Tibial nerve (tissue), 4 donors: Measurements from ENCODE around the gene MARS2. TPM values are rescaled to one million over a fixed set of nuclear protein-coding genes. Genes with fewer than 3 reads are reported as not detected.
"Not testable (repeated sequence)": the region's sequence is repeated elsewhere in the genome, so short reads cannot be mapped to it uniquely, and the experiment has no call there.

Experiments
- DNase-seq, 2 donors: peaks; one replicate each; pipeline ENCODE4 v3.0.0-alpha.2; 2019; ENCODE audit warnings: low spot score in 2 of 2
- H3K27ac ChIP-seq, 4 donors: fragments of 200-600 bp; sonication (generic) in 3 of 4; one replicate each; pipeline ENCODE4 v1.5.1; 2017 to 2019; ENCODE audit warnings: mild to moderate bottlenecking in 1 of 4
- H3K27me3 ChIP-seq, 2 donors: fragments of 200-600 bp; sonication (generic) in 1 of 2; one replicate each; pipeline versions ENCODE4 v1.5.1 to v1.6.0; 2017 to 2019
- H3K36me3 ChIP-seq, 3 donors: fragments of 200-600 bp; sonication (generic); one replicate each; pipeline ENCODE4 v1.5.1; 2018 to 2019
- H3K4me1 ChIP-seq, 4 donors: fragments of 200-600 bp; sonication (generic) in 3 of 4; one replicate each; pipeline ENCODE4 v1.5.1; 2017 to 2019
- H3K4me3 ChIP-seq, 4 donors: fragments of 200-600 bp; sonication (generic) in 3 of 4; one replicate each; pipeline ENCODE4 v1.5.1; 2017 to 2019; ENCODE audit warnings: mild to moderate bottlenecking in 1 of 4, moderate library complexity in 1 of 4
- H3K9me3 ChIP-seq, 4 donors: fragments of 200-600 bp; sonication (generic) in 3 of 4; one replicate each; pipeline ENCODE4 v1.5.1; 2017 to 2019
- EP300 ChIP-seq, 2 donors: sonication (generic); formaldehyde crosslinking; IDR thresholded peaks; one replicate each; pipeline ENCODE4 v1.6.1; 2017; ENCODE audit warnings: antibody characterized with exemption in 2 of 2, mild to moderate bottlenecking in 1 of 2
- POLR2A ChIP-seq, 2 donors: fragments of 450-650 bp; IDR thresholded peaks; one replicate each; pipeline ENCODE4 v1.6.1; 2017; ENCODE audit warnings: antibody characterized with exemption in 2 of 2, mild to moderate bottlenecking in 2 of 2, moderate library complexity in 2 of 2
- WGBS, 2 donors: methylation state at CpG; one replicate each; pipeline ENCODE4 v1.1.5; 2018; 5-methylcytosine and 5-hydroxymethylcytosine counted together
- total RNA-seq, 4 donors: library from RNA; depleted of rRNA; stranded (reverse); fragments of >200 nt; gene quantifications; one replicate each; pipeline ENCODE4 v1.1.0, GENCODE V29; 2016
- TF ChIP-seq, protein P1 (sequence below), 5 experiments: fragments of 200-600 bp in 3 of 5; fragments of 450-650 bp in 2 of 5; sonication (generic) in 3 of 5; IDR thresholded peaks; one replicate each; pipeline ENCODE4 v1.5.1; 2016 to 2019; ENCODE audit warnings: antibody characterized with exemption in 5 of 5, mild to moderate bottlenecking in 3 of 5, moderate library complexity in 2 of 5

Gene MARS2
- total RNA-seq, 4 donors from 2014 or later: 5.7 to 8.0 (median 6.9) TPM

DNA sequence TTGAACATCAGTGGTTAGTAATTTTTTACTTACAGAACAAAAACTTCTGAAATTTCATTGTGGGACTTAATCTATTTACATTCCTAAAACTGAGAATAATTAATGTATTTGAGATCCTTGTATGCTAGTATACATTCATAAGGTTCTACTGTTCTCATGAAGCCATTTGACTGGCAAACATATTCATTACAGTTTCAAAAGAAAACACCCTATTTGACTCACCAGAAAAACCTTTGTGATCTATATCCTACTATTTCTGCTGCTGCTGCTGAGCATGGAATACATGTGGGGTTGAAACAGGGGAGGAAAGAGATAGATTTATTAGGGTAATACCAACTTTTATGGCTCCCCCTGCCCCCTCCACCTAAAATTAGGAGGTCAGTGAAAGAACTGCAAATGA is 21.8 kb downstream of the MARS2 start:
- Histone ChIP-seq H3K4me3 (no peak overlapping the region), H3K36me3 (no peaks in the 10 kb centered on the region), H3K9me3 (no peaks in the 10 kb centered on the region), H3K4me1 (no peaks in the 10 kb centered on the region), H3K27me3 (no peaks in the 10 kb centered on the region), H3K27ac (no peak overlapping the region)
- no peak for DNase-seq
- TF ChIP-seq, protein P1, sequence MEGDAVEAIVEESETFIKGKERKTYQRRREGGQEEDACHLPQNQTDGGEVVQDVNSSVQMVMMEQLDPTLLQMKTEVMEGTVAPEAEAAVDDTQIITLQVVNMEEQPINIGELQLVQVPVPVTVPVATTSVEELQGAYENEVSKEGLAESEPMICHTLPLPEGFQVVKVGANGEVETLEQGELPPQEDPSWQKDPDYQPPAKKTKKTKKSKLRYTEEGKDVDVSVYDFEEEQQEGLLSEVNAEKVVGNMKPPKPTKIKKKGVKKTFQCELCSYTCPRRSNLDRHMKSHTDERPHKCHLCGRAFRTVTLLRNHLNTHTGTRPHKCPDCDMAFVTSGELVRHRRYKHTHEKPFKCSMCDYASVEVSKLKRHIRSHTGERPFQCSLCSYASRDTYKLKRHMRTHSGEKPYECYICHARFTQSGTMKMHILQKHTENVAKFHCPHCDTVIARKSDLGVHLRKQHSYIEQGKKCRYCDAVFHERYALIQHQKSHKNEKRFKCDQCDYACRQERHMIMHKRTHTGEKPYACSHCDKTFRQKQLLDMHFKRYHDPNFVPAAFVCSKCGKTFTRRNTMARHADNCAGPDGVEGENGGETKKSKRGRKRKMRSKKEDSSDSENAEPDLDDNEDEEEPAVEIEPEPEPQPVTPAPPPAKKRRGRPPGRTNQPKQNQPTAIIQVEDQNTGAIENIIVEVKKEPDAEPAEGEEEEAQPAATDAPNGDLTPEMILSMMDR (IDR thresholded peaks at IDR 0.05): no peak
- no peak for TF ChIP-seq EP300 (IDR thresholded peaks at IDR 0.05)
- no peak for TF ChIP-seq POLR2A (IDR thresholded peaks at IDR 0.05)

DNA sequence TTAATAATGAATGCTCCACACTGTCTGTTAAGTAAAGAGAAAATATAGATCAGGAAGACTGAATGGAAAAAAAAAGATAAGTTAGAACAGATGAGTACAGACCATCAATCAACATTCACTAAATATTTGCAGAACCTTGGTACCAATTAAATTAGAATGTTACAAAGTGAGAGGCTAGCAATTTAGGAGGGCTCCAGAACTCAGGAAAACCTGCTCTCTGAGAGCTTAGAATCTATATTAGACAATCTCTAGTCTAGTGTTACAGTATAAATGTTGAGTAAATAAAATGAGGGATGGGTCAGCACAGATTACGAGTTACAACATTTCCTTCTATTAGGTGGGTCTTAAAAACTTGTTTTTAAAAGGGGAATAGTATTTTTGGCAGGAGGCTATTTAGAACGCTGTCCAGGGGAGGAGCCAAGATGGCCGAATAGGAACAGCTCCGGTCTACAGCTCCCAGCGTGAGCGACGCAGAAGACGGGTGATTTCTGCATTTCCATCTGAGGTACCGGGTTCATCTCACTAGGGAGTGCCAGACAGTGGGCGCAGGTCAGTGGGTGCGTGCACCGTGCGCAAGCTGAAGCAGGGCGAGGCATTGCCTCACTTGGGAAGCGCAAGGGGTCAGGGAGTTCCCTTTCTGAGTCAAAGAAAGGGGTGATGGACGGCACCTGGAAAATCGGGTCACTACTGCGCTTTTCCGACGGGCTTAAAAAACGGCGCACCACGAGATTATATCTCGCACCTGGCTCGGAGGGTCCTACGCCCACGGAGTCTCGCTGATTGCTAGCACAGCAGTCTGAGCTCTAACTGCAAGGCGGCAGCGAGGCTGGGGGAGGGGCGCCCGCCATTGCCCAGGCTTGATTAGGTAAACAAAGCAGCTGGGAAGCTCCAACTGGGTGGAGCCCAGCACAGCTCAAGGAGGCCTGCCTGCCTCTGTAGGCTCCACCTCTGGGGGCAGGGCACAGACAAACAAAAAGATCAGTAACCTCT is 23.7 kb downstream of the MARS2 start:
- not testable (repeated sequence) for H3K27ac ChIP-seq, H3K36me3 ChIP-seq, H3K4me3 ChIP-seq, H3K27me3 ChIP-seq, H3K9me3 ChIP-seq, DNase-seq, H3K4me1 ChIP-seq
- WGBS, 2 donors: 91% methylated on average over 30 to 31 of the region's 32 CpGs

DNA sequence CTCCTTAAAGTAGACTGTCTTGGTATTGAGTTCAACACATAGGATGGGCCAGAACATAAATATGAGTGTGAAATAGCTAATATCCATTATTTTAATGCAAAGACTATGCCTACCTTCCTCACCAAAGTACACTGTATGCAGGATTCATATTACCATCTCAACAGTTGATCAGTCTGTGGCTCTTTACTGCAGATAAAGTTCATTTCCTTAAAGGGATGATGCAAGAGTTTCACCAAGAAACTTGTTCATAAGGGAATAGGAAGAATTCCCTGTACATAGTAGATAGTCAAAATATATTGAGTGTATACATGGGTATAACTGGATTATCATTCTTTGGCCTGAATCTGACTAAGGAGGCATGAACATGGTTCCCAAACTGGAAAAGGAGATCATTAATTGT is 35.0 kb downstream of the MARS2 start:
- H3K4me3 ChIP-seq: no peak overlapping the region
- no peak for DNase-seq
- TF ChIP-seq, protein P1 (IDR thresholded peaks at IDR 0.05): no peak
- TF ChIP-seq POLR2A (IDR thresholded peaks at IDR 0.05) (no peak), EP300 (IDR thresholded peaks at IDR 0.05) (no peak)
- no peaks in the 10 kb centered on the region for H3K27me3 ChIP-seq
- H3K9me3 ChIP-seq: no peaks in the 10 kb centered on the region
- H3K4me1 ChIP-seq: no peaks in the 10 kb centered on the region
- H3K27ac ChIP-seq: no peak overlapping the region
- H3K36me3 ChIP-seq: no peaks in the 10 kb centered on the region

Other genes with a start within 250 kb of the MARS2 start
- 100 to 1,000 TPM in 3 of 4 donors, 10 to 100 TPM in 1; 76.1 to 160 (median 119) TPM for gene HSPD1, start 205.5 kb upstream of the MARS2 start, total RNA-seq
- gene HSPE1, start 205.0 kb upstream of the MARS2 start, total RNA-seq: 10 to 100 TPM; 47.5 to 79.5 (median 65.4) TPM
- gene MOB4, start 189.3 kb upstream of the MARS2 start, total RNA-seq: 10 to 100 TPM; 14.7 to 21.9 (median 18.4) TPM
- gene RFTN2, start 29.8 kb upstream of the MARS2 start, total RNA-seq: 10 to 100 TPM; 13.5 to 45.8 (median 38.6) TPM
- gene BOLL, start 80.0 kb downstream of the MARS2 start, total RNA-seq: not detected
- 10 to 100 TPM in 1 of 4 donors, 1 to 10 TPM in 3; 6.6 to 10.0 (median 7.9) TPM for gene PLCL1, start 99.2 kb downstream of the MARS2 start, total RNA-seq